Stimulated activated CD8-positive, alpha-beta memory T cell treated with anti-CD3 and anti-CD28 coated beads, Interleukin-15, amount 100 ng/mL, for 48 hours (primary cell): ENCODE measurements around the gene SORBS1.

Experiments
- DNase-seq, 2 donors: peaks; one replicate each; pipeline ENCODE4 v3.0.0-alpha.2; 2020; ENCODE audit warnings: low read depth in 2 of 2

SORBS1 gene

DNA sequence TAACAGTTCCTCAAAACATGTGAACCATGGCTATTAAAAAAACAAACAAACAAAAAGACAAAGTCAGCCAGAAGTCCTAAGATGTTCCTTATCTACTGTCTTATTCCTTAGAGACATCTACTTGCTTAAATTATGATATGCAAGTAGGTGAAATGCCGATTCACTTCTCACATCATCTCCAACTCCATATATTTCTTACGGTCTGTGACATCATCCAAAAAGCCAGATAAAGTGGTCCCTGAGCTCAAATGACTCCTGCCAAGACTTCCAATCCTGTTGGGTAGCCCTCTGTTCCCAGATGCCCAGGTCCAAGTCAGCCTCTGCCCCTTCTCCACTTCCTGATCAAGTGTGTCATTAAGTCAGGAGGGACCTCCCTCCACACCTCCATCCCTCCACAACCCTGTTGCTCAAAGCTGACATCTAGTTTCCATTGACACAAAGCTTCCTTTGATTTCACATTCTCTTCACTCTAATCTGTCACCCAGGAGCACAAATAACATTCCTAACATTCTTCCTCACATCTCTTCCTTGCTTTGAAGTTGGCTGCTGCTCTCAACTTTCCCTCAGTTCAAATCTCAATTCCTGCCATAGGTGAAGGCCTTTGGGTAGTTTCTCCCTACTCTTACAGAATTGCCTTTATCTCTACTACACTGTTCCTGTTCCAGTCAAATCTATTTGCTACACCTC is 214.3 kb downstream of the SORBS1 start:
- no peak for DNase-seq

DNA sequence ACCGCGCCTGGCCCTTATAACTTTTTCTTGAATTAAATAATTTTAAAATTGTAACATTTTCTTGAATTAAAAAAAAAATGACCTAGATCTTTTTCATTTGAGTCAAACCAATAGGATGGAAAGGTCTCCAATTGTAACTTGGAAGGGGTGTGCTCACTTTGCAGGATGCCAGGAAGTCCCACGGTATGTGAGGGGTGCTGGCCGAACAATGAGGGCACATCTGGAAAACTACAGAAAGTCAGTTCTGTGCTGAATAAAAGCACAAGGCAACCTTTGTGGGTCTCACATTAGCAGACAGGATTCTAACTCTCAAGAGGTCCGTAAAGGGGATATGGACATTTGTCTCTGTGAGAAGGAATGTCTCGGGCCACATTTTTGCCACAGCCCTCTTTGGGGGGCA is 217.6 kb downstream of the SORBS1 start:
- no peak for DNase-seq

DNA sequence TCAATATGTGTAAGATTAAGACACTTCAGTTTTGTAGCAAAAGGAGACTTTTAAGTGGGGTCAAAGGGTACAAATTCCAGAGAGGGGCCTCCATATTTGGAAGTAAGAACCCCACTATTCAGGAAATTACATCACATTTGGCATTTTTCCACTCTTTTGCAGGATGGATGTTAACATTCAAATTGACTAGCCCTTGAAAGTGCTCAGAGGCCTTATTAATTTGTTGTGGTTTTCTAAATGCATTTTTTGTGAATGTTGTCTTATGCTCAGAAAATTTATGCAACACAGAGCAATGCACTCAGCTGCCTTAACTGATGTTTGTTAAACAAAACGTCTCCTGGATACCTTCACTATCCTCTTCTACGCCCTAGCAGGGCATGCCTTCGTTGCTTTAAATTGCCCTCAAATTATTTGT is 219.4 kb downstream of the SORBS1 start:
- DNase-seq, result no peak

DNA sequence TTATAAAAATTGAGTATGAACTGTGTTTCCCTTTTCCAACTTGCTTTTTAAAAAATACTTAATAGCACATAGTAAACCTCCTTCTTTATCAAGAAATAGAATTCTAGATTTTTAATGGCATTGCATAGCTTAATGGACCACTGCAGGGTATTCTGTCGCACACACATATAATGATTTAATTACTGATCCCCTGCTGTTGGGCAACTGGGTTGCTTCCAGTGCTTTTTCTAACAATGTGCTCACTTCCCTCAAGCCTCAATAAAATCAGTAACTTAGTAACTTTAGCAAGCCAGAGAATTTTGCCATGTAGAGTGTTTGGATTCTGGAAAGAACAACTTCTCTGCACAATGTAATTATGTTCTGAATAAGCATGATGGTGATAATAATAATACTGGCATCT is 221.3 kb downstream of the SORBS1 start:
- no peak for DNase-seq

DNA sequence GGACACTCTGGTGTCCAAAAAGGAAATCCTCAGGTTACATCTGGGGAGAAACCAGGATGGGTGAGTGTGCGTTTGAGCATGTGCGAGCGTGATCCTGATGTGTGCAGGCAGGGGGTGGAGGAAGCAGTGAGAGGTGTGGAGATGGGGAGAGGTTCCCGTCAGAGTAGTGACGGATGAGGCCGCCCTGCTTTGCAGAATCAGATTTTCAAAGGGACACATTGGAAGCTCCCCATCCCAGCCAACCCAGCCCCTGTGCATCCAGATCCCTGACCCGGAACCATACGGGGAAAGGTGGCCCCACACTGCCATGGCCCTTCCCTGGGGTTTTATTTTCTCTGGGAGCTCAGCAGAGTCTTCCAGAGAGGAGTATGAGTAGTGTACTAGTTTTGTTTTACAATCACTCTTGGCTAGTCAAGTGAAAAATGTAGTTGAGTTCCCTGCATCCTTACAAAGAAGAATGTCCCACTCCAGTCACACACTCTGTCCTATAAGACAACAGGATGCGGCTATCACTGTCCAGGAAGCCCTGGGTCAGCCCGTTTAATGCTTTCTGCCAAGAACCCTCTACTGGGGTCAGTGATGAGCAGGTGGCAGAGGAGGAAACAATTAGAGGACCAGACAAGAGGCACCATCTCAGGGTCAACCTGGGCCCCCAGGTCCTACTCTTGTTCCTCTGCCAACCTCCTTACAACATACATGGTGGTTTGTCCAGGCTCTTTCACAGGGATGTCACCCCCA is 223.6 kb downstream of the SORBS1 start:
- no peak for DNase-seq

DNA sequence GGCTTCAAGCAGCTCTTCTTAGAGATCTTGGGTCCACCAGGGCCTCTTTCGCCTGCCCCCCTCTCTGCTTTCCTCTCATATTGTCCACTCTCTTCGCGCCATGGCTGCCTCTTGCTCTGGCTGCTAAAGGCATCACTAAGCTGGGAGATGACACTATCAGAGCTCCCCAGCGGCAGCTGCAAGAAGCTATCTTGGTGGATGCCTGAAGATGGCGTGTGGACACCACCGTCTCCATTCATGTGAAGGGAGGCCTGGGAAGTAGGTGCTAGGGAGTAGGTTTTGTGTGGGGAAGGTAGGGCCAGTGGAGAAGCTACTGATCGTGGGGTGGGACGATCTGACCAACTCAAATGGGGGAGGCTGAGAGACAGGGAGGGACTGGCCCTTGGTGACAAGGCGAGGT is 224.5 kb downstream of the SORBS1 start:
- DNase-seq, result no peak

DNA sequence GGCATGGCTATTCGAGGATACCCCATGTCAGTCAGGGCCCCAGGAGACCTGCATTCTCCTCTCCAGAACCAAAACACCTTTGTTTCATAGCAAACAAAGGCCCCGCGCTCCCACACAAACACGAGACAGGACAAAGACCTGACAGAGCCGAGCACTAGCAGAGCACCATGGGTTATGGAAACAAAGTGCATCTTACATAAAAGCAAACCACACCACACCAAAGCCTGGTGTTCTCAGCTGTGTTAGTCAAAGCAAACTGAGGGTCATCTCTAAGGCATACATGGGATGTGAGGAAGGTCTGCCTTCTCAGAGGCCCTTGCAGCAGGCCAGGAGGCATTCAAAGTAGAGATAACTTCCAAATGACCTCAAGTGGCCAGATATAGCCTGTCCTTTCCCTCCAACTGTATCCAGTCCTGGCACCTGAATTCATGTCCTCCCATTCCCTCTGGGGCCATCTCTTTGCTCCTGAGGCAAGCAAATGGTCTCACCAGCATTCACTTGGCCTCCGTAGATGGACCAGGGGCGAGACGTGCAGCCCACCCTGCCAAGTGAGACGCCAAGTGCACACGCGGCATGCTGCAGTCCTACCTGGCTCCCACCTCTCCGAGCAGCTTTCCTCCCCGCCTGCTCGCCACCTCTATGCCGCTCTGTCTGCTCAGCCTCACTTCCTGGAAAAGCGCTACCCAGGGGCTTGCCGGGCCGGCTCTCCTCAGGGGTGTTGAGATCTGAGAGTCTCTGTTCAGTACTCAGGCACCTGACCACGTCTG is 225.1 kb downstream of the SORBS1 start:
- no peak for DNase-seq

DNA sequence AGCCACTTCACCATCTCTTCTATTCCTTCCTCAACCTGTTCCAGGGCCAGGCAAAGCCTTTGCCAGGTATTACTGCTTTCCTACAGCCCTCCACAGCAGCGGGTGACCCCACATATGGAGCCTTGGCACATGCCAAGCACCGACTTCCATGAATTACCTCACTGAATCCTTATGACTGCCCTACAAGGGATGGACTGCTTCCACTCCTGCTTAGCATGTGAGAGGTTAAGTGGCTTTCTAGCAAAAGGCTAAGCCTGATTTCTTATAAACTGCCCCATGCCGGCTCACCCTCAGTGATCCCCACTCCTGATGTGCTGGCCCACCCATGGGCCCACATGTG is 226.4 kb downstream of the SORBS1 start:
- DNase-seq, result no peak

DNA sequence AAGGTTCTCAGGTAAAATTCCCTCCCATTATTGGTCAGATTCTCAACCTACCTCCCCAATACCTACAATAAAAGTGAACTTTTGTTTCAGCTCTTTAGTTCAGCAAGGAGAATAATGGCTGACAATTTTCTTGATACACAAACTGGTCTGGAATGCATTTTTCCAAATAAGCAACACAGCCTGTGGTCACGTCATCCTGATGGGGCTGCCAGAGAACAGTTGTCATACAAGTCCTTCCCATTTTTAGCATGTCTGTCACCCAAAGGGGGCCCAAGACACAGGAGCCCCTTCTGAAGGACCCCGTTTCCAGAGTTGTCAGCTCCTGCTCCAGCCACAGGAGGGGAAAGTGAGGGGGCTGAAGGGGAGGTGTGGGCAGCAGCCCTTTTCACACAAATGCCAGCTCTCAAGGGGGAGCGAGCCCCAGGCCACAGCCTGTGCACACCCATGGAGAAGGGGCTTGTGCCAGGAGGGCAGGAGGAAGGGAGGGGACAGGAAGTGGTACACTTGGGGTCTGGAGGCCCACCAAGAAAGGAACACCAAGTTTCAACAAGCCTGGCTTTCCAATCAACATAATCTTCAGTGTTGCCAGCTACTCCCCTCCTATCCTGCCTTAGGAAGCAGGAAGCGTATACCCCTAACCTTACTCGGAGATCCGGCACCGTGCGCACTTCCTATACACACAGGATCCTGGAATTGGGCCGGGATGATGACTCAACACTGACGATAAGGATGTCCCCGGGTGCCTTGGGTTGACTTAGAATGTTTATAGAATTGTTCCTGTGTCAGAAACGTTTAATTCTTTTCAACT is 227.0 kb downstream of the SORBS1 start:
- no peak for DNase-seq

DNA sequence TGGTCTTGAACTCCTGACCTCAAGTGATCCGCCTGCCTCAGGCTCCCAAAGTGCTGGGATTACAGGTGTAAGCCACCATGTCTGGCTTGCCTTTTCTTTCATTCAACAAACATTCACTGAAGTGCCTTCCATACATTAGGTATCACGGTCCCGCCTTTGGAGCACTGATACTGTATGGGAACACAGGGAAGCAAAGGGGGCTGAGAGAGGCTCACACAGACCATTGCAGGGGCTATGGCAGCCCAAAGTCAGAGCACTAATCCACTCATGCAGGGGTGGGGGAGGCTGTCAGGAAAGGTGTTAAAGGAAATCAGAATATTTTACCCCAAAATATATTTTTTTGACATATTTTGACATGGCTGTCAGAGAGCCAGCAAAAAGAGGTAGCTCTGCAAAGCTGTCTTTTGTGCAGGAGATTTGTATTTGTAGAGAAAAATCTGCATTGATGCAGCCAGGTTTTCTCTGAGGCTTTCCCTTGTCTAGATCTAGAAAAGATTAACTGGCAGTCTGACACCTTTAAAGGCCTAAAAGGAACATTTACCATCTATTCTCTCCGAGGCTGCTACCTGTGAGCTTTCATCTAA is 228.4 kb downstream of the SORBS1 start:
- no peak for DNase-seq

DNA sequence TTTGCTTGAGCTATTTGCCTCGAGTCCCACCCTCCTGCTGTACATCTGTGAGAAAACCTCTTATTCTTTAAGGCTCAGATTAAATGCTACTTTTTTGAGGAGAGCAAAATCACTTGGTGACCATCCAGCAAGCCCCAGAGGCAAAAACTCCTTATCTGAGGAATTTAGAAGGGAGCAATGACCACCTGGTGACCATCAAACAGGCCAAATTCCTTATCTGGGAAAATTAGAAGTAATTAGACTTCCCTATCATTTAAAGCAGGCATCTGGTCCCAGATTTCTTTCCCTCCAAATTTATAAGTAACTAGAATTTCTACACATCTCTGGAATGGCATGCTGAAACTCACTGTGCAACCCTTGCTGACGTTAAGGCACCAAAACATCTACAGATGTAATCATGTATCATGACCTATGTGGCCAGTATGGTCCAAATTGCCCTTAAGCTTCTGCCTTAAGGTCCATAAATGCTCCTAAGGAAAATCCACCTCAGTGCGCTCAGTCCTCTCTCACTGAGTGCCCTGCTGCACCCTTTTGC is 229.5 kb downstream of the SORBS1 start:
- no peak for DNase-seq

DNA sequence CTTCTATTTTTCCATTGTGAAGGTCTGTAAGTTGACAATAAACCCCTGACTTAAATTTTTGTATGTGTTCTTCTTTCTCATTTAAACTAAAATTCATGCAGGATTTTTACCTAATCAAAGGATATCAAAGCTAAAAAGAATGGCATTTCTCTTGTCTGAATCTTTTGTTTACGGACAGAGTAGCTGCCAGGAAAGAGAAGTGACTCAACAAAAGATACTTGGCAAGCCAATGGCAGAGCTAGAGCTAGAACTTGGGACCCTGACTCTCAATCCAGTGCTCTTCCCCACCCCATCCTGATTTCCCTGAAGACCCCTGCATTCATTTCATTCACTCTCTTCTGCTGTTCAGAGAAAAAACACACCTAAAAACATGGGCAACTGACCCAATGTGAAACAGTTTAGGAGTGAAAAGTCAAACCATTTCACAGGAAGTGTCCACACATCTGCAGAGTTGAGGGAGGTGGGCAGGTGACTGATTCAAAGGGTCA is 230.2 kb downstream of the SORBS1 start:
- DNase-seq, result no peak

DNA sequence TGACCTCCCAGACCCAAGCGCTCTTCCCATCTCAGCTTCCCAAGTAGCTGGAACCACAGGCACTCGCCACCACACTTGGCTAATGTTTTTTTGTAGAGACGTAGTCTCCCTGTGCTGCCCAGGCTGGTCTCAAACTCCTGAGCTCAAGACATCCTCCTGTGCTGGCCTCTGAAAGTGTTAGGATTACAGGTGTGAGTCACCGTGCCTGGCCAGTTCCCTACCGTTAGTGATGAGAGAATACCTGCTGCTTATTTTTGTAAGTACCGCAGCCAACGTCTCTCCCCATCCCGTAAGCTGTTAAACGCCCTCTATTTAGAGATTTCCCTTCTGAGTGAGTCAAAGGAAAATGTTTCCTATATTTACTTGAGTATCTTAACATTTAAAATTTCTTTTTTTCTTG is 231.9 kb downstream of the SORBS1 start:
- no peak for DNase-seq

DNA sequence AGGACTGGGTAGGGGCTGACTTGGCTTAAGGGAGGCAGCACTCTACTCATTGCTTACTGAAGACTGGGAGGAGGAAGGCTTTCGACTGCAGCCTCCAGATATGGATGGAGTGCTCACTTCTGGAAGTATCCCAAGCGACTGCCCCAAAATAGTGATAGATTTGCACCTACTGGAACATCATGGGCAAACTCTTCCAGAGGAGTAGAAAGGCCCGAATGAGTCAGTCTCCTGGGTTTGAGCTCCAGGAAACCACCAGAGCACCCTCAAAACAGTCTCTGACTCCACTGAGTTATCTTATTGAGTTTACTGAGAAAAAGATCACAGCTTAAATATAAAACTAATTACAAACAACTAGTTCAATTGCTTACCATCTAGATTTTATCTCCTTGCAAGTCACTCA is 233.2 kb downstream of the SORBS1 start:
- no peak for DNase-seq

DNA sequence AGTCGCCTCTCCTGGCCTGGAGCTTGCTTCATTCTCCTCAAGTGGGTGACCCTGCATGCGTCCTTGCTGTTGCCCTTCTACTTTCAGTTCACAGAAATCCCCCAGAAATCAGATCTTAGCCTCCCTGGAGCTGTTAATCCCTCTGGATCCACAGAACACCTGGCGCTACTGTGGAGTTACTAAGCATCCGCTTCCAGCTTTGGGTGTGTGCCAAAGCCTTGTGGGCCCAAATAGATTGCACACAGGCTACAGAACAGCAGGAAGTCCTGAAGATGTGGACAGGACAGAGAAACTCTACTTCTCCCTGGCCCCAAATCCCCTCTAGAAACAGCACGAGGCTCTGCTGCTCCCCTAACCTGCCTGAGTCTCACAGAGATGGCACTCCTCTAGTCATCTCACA is 233.8 kb downstream of the SORBS1 start:
- no peak for DNase-seq

DNA sequence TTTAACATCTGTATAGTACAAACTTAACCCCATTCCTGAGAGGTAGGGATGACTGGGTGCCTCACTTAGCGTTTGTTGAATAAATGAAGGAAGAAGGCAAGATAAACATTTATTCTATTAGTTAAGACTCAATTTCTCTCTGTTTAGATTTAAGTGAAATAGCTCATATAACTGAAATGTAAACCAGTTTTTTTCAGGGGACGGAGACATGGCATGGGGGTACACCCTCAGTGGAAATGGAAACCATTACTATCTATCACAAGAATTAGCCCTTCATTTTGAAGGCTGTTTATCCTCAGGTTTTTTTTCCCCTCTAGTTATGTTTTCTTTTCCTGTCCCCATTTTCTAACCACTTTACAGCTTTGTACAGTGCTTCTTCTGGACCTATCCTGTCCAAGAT is 234.8 kb downstream of the SORBS1 start:
- DNase-seq, result no peak

DNA sequence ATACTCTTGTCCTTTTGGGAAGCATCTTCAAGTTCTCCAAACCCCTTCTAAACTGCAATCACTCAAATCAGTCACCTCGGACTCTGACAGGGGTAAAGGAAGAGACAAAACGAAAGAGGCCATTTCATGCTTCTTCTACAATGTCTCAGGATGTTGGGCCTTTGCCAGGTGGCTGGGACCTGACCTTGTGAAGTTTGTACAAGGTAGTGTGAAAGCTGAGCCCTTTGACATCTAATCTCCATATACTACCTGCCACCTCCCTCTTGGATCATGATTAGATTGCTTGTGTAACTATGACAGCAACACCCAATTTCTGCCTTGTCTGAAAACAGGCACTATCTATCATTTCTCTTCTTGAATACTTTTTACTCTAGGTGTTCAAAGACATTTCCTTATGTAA is 235.3 kb downstream of the SORBS1 start:
- no peak for DNase-seq

DNA sequence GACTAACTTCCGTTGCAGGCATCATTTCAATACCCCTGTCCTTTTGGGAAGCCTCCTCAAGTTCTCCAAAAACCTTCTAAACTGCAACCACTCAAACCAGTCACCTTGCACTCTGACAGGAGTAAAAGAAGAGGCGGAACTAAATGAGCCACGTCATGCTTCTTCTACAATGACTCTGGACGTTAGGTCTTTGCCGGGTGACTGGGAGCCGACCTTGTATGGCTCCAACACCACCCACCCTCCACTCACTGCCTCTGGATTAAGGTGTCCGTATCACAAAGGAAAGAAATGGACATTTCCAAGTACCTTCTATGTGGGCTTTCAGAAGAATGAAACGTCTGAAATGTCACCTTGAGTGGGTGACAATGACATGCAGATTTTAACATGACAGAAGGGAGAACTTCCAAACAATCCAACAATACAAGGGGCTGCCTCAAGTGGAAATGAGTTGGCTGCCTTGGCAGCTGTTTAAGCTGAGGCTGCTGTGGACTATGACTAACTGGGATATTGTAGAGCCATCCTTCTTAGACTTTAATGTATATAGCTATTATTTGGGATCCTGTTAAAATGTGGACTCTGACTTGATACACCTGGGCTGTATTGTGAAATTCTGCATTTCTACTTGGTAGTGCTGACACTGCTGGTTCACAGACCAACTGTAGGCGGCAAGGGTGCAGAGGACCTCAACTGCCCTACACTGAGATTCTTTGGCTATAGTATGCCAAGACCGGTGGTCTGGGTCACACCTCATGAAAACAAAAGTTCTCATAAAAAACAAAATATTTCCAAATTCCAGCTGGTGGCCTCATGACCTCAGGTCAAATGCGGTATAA is 236.5 kb downstream of the SORBS1 start:
- no peak for DNase-seq

DNA sequence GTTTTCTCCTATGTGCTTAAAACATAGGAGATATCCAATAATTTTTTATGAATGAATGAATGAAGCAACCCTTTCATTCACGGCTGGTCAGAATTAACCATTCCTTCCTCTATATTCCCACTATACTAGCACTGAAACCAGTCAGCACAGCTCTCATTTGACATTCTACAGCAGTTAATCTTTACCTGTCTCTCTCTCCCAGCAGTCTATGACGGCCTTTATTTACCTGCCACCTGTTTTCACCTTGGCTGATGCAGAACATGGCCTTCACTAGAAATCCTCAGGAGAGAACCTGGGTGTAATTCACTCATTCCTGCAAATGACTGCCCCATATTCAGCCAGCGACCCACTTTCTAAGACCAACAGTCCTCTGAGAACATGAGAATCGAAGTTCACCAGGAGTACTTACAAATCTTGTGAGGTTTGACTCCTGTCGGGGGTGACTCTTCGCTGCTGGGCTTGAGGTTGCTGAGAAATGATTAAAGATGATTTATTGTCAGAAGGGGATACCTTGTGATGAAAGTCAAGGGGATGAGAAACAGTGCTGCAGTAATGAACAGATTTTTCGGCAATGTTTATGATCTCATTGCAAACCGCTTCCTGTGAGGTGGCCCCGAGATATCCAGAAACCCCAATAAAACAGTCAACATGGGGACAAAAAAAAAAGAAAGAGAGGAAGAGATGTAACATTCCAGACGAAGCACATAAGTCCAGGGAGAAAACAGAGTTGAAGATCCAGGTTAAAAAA is 239.4 kb downstream of the SORBS1 start:
- no peak for DNase-seq

DNA sequence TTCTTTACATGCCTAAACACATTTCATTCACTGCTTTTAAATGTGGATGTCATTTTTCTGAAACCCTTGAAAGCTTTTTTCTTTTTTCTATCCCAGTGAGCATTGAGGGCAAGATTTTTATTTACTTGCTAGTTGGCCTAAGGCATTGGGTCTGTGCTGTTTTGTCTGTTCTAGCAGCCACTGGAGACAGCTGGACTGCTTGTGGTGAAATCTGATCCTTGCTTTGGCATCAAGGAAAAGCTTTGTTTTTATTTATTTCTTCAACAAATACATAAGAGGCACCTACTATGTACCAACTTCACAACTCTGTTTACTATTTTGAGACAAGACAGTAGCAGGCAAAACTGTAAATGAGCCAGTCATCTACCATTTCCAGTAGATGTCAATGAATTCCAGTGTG is 241.9 kb downstream of the SORBS1 start:
- no peak for DNase-seq
